ENCODE measurements around the gene PIK3R6.

The PIK3R6 gene

DNA sequence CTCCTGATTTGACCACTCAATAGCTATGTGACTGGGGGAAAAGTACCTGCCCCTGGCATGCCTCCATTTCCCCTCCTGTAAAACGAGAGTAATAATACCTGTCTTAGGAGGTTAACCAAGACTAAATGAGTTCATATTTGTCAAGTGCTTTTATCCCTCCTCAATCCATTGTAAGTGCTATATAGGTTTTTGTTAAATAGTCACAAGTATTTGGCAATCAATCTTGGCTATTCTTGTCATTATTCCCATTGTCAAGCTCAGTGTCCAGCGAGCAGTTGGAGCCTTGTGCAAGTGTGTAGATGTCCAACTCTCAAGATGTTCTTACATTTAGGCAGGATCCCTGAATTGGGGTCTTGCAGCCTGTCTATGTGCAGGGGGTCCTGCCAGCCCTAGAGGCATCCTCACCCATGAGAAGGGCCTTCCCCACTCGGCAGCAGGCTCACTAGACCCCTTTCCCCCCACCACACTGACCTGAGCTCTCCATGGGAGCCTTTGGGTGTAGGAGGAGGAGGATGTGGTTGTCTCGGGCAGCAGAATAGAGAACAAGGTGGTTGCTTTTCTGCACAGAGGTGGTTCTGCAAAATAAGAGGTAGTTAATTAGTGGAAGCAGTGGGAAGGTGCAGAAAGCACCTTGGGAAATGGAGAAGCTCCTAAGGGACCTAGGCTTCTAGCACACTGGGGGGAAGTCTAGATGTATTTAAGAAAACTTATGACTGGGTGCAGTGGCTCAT lies 18.0 kb downstream of the PIK3R6 start:
- DNase-seq, result no peak

DNA sequence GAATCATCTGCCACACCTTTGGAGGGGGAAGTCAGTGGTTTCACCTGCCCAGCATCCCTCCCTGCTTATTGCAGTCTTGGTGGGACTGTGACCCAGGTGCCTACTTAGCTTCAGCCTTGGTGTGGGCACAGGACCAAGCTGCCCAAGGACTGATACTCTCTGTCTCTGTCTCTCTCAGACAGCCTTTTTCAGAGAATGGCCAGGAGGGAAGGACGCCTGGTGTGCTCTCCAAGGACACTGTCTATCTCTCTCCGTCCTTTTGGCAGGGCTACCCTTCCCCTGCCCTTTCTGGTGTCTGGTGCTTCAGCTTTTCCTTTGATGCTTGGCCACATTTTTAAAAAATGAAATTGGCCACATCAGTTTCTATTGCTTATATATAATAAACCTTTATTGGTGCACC lies 19.6 kb downstream of the PIK3R6 start:
- DNase-seq, result no peak

DNA sequence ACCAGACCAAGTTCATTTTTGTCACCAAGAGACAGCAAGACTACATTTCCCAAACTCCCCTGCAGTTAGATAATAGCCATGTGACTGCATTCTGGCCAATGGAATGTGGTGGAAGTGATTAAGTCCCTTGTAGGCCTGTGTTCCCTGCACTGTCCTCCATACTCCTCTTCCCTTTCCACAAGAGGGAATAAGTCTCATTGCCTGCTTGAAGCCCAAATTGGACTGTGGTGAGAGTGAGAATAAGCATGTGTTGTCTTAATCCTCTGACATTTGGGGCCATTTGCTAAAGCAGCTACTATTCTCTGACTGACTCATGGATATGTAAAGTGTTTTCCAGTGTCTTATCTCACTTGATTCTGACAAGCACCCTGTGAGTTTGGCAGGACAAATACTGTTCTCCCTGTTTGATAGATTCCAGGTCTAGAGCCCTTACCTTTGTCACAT lies 20.7 kb downstream of the PIK3R6 start:
- DNase-seq, result no peak

DNA sequence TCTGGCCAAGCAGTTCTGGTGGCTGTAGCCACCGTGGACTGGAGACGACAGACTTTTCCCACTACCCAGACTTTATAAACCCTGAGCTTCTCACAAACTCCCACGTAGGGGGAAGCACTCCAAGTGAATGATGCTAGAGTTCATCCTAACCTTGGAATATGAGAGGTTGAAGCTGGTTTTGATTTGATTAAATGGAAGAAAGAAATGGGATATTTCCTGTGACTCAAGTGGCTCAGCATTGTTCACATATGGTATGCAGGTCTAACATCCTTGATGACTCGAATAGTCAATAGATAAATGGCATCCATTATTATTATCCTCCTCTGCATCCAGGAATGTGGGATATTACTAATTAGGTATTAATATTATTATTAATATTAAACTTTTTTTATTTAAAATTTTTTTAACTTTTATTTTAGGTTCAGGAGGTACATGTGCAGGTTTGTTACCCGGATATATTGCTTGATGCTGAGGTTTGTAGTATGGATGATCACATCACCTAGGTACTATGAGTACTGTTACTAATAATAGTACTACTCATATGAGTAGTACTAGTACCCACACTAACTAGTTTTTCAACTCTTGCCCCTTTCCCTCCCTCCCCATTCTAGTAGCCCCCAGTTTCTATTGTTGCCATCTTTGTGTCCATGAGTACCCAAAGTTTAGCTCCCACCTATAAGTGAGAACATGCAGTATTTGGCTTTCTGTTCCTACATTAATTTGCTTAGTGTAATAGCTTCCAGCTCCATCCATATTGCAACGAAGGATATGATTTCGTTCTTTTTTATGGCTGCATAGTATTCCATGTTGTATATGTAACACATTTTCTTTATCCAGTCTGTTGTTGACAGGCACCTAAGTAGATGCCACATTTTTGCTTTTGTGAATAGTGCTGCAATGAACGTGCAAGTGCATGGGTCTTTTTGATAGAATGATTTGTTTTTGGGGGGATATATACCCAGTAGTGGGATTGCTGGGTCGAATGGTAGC lies 22.9 kb downstream of the PIK3R6 start:
- no peak for DNase-seq

DNA sequence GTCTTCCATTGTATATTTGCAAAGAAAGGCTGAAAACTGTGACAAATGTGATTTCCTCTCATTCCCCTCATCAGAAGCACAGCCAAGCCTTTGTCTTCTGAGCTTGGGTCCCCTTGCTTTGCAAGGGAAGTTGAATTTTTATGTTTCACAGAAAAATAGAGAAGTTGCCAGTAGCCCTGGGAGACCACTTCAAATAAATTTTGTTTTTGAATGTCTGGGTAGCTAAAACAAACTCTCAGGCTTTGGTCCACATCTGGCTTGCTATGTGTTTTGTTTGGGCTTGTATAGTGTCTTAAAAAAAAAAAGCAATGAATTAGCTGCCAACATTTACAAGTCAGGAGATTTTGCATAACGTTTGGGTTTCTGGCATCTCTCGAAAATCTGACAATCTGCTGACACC lies 24.1 kb downstream of the PIK3R6 start:
- no peak for DNase-seq

DNA sequence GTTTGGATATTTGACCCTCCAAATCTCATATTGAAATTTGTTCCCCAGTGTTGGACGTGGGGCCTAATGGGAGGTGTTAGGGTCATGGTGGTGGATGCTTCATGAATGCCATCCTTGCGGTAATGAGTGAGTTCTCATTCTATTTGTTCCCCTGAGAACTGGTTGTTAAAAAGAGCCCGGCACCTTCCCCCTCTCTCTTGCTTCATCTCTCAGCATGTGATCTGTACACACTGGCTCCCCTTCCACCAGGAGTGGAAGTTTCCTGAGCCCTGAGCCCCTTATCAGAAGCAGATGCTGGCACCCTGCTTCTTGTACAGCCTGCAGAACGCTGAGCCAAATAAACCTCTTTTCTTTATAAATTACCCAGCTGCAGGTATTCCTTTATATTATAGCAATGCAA lies 25.6 kb downstream of the PIK3R6 start:
- no peak for DNase-seq

DNA sequence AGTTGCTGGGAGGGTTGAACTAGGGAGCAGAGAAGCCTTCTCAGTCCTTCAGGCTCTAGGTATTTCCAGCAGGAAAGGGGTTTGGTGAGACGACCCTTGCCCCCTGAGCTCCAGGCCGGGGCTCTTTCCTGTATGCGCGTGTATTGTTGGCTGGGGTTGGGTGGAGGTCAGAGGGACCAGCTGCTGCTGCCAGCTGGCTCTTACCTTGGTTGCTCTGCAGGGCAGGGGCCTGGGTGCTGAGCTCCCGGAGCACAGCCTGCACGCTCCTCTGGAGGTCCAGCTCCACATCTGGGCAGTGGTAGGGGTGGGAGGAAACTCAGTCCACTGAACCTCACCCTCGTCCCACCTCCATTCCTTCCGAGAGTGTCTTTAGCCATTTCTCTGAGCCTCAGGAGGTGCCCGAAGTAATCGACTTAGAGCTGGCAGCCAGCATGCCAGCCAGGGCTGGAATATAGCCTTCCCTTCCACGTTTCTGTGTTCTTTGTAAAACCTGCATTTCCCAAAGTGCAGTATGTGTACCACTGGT lies 28.0 kb downstream of the PIK3R6 start:
- DNase-seq, result no peak

DNA sequence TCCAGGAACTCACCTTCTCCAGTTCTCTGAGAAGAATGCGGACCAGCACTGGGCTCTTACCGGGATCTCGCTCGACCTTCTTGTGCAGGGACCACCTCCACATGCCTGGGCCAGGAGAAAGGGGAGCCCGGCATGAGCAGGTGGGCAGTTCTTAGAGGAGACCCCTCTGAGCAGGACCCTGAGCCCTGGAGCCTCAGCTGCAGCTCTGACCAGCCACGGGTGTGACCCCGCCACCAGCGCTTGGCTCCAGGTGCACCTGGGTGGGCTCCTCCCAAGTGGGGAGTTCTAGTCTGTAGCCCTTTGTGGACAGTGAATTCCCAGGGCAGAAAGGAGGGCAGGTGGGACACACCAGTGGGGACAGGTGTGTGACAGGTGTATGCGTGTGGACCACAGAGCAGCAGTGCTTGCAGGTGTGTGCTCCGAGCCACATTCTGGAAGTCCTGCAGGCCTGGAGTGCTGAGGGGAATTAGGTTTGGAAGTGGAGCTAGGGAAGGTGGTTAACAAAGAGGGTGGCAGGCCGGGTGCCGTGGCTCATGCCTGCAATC lies 28.9 kb downstream of the PIK3R6 start:
- DNase-seq, result no peak

DNA sequence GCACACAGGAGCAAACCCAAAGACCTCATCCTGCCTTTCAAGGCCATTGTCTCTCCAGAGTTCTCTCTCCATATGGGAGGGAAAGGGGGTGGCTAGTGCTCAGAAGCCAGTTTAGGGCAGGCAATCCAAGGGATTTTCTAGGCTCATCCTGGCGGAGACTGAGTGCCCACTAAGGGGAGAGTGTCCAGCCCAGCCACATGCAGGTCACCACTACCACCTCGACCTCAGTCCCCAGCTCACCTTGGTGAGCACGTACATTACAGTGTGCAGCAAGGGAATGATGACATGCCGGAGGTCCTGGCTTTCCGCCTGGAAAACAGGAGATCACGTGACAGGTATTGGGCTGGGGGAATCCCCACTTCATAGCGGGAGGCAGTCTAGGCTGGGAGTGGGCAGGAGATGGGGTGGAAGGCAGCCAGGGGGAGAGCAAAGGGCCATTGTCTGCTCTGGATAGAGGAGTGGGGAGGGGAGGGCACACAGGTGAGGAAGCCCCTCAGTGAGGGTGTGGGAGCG lies 29.9 kb downstream of the PIK3R6 start:
- no peak for DNase-seq

DNA sequence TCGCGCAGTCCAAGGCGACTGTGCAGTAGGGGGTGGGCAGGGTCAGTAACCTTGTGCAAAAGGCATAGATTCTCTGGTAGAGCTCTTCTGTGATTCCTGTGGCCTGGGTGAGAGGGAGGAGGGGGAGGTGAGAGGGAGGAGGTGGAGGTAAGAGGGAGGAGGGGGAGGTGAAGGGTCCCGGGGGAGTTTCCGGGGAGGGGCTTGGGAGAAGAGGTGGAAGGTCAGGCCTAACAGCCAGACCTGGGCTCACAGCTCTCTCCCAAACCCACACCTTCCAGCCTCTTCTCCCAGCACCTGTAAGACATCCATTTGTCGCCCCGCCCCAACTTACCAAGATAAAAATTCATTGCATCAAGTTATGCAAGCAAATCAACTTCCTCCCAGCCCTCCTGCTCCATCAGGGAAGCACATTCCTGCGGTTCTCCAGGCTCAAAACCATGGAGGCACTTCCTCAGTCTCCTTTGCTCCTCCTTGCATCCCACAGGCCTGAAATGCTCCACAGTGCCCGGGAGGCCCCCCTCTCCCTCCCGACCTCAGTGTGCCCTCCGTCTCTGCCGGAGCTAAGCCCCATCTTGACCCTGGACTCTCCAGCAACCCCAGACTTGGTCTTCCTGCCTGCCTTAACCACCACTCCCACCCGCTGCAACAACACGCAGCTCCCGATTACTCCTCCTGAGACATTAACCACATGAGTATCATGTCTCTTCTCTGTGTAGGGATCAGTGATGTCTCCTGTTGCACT lies 30.5 kb downstream of the PIK3R6 start:
- DNase-seq, result no peak

DNA sequence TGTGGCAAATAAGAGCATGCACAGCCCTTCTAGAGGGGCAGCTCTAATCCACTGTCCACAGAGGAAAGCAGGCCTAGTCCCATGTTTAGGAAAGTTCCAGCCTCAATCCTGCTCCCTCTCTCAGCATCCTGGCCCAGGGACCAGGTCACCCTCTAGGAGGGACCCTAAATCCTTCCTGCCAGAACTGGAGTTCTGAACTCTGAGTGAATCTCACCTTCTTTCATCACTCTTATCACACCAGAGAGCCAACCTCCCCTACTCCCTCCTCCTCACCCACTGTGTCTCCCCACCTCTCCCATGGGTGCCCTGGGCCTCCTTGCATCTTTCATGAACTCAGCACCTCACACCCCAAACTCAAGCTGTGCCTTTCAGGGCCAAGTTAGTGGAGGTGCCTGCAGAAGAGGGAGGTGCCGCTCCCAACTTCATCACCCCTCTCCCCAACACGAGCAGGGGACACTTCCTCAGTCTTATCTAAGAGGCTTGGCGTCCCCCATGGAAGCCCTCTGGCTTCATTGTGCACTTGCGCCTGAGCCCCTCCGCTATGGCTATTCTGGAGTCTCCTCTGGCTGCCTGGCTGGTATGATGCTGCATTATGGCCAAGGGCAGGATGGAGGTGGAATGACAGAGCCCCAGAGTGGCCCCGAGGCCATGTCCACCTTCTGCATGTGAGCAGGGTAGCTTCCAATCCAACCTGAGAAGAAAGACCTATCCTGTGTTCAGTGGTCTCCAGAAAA lies 31.7 kb downstream of the PIK3R6 start:
- DNase-seq, result no peak

DNA sequence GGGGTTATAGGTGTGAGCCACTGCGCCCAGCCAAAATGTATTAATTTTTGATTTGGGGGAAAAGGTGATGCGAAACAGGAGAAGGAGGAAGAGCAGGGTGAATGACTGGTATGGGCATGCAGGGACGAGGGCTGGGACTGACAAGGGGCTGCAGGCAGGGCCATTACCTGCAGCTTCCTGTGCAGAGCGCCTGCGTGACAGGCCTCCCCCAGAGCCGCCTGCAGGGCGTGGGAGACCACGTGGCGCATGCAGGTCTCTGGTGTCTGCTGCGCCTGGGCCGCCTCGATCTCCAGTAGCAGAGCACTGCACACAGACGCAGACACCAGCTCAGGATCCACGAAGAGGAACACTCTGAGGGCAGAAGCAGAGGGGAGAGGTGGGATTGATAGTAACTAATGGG lies 32.4 kb downstream of the PIK3R6 start:
- DNase-seq, result no peak

DNA sequence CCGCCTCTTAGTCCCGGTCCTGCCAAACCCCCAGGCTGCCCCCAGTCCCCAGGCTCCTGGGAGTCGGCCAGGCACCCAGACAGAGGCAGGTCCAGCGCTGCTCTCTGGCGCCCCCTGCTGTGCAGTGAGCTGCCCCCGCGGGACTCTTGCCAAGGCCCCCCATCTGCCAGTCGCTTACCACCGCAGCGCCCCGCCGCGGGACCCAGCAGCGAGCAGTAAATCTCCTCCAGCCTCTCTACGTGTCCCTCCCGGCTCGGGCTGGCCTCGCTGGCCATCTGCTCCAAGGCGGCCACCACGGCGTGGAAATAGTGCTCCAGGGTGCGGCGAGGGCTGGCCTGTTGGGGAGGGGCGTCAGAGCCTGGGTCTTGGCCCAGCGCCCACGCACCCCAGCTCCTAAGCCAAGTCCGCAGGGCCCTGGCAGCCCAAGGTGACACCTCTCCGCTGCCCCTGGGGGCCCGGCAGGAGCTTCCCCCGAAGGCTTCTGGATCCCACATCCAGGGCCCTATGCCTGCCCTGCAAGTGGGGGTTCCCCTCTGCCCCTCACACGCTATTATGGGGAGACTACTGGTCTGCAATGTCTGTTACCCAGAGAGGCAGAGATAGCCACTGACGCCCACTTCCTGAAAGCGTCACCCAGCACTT lies 34.6 kb downstream of the PIK3R6 start:
- no peak for DNase-seq

DNA sequence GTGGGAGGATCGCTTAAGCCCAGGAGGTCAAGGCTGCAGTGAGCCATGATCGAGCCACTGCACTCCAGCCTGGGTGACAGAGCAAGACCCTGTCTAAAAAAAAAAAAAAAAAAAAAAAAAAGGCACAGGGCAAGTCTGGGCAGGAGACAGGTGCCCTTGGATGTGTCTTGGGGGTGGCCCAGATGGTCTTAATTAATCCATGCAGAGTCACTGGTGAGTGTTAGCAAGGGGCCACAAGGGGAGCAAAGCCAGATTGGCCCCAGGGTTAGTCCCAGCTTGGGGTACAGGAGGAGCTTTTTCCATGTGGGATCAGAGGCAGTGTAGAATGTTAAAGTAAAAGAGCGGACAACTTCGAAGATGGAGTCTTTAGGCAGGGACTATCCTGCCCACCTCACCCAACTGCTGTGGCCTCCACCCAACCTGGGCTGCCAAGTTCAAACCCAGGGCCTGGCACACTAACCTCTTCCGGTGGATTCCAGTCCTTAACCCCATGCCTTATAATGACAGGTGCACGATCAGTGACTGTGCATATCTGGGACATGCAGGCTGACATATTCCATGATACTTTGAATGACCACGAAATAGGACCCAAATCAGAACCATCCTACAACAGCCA lies 36.1 kb downstream of the PIK3R6 start:
- DNase-seq, result no peak

DNA sequence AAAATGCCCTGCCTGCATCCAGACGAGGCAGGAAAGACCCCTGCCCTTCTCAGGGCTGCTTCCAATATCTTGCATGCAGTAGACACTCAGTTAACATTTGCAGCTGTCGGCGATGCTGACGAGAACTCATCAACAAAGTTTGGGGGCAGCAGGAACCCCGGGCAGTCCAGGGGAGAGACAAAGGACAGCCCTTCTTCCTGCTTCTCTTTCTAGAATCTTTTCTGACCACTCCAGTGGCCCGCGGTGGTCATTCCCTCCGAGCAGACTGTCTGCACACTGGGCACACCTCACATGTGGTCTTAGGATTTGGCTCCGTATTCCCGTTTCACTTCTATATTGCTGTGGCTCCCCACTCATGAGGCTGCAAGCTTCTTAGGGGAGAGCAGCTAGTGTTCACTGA lies 37.3 kb downstream of the PIK3R6 start:
- no peak for DNase-seq

DNA sequence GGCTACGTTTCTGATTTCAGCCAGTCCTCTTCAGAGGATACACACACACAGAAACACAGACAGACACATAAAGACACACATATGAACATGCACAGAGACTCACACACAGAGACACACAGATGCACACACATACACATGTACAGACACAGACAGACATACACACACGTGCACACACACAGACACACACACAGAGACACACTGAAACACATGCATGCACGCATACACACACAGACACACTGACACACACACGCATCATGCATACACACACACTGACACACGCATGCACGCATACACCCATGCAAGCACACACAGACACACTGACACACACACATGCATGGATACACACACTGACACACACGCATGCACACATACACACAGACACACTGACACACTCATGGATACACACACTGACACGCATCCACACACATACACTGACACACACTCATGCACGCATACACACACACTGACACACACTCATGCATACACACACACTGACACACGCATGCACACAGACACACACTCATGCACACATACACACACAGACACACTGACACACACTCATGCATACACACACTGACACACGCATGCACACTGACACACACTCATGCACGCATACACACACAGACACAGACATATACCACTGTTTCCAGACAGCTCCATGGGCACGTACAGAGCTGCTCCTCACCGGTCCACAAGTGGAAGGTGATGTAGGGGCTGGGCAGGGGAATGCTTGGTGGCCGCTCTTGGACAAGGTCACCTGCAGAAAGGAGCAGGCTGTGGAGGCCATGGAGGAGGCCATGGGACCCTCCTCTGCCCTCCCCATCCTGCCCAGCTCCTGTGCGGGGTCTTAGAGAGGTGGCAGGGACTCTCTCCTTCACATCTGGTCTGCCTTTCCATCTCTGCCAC lies 38.2 kb downstream of the PIK3R6 start:
- DNase-seq, result no peak

DNA sequence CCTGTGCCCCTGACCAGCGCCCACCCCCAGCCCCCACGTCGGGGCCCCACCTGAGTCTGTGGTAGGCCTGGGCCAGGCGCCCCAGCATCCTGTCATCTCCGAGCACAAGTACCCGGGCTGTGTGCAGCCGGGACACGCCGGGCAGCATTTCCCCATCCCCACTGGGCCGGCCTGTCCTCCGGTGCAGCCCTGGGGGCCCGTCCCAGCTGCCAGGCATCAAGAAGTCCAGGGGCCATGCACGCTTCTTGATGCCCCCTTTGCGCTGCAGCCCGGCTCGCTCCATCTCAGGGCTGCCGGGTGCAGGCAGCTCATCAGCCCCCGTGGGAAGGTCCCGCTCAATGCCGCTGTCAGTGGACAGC lies 39.0 kb downstream of the PIK3R6 start:
- no peak for DNase-seq

DNA sequence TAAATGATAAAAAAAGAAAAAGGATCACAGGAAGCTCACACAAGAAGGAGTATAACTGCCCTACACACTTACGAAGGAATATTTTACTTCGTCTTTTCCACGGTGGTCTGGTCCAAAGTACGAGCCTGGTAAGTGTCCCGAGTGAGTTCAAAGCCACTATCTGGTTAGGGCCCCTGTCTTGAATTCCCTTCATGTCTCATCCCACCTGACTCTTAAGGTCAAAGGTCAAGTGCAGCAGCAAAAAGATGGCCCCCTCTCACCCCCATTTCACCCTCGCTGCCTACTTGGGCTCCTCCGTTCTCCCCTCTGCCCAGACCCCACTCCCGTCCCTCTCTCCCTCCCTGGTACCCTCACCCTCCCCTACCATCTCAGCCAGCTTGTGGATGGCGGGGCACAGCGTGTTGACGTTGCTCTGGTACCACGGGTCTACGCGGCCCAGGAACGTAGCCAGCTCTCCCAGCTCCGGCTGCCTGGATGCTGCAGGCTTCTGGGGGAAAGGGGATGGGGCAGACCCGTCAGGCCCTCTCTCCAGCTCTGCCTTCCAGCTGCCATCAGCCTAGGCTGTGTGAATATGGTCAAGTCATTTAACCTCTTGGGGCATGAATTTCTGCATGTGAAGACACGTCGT lies 40.6 kb downstream of the PIK3R6 start:
- DNase-seq, result no peak

DNA sequence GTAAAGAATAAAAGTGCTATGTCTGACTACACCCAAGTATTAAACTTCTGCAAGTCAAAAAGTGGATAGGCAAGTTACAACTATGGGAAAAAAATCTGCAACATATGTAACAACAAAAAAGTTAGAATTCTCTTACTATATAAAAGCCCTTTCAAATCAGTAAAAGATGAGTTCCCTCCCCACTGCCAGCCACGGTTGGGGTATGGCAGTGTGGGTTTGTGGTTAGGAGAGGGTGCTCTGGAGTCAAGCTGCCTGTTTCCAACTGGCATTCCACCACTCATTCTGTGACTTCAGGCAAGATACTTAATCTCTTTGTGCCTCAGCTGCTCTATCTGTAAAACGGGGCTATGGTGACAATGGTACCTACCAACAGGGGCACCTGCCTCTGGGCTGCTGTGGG lies 41.7 kb downstream of the PIK3R6 start:
- DNase-seq, result no peak

Measured in activated CD4-positive, CD25-positive, alpha-beta regulatory T cell (primary cell).